ENCODE results near the gene WT1.

The WT1 gene

GRCh38 chr11:32421992-32422391 lies 13.3 kb downstream of the WT1 start:
- TF ChIP-seq TCF12 (IDR thresholded peaks at IDR 0.05; ENCODE audit: low read depth) (no peak), ZBTB7A (IDR thresholded peaks at IDR 0.05; ENCODE audit: low read depth) (no peak), EGR1 (IDR thresholded peaks at IDR 0.05) (no peak), CREB1 (IDR thresholded peaks at IDR 0.05; ENCODE audit: low read depth) (no peak), FOXM1 (IDR thresholded peaks at IDR 0.05; ENCODE audit: borderline replicate concordance, low read depth) (no peak), NFIC (IDR thresholded peaks at IDR 0.05) (no peak), CEBPB (IDR thresholded peaks at IDR 0.05) (no peak), TEAD4 (IDR thresholded peaks at IDR 0.05) (no peak), MAX (IDR thresholded peaks at IDR 0.05) (no peak), USF1 (IDR thresholded peaks at IDR 0.05) (no peak), REST (IDR thresholded peaks at IDR 0.05; ENCODE audit: low read depth) (no peak)

- TF ChIP-seq YY1 (IDR thresholded peaks at IDR 0.05; ENCODE audit: low read depth) (no peak), NFIC (IDR thresholded peaks at IDR 0.05) (no peak), TAF1 (IDR thresholded peaks at IDR 0.05; ENCODE audit: low read depth) (no peak), TCF12 (IDR thresholded peaks at IDR 0.05; ENCODE audit: low read depth) (no peak), CREB1 (IDR thresholded peaks at IDR 0.05; ENCODE audit: low read depth) (no peak), FOXM1 (IDR thresholded peaks at IDR 0.05; ENCODE audit: borderline replicate concordance, low read depth) (no peak), EGR1 (IDR thresholded peaks at IDR 0.05) (no peak)
These were observed 14.1 kb downstream of the WT1 start for GRCh38 chr11:32420937-32421901.

GRCh38 chr11:32420139-32420538 lies 15.2 kb downstream of the WT1 start:
- TF ChIP-seq EP300 (IDR thresholded peaks at IDR 0.05; ENCODE audit: borderline replicate concordance) (no peak), TAF1 (IDR thresholded peaks at IDR 0.05; ENCODE audit: low read depth) (no peak), USF1 (IDR thresholded peaks at IDR 0.05) (no peak), RAD21 (IDR thresholded peaks at IDR 0.05; ENCODE audit: low read depth) (no peak), CEBPB (IDR thresholded peaks at IDR 0.05) (no peak), FOXM1 (IDR thresholded peaks at IDR 0.05; ENCODE audit: borderline replicate concordance, low read depth) (no peak), TEAD4 (IDR thresholded peaks at IDR 0.05) (no peak), TCF12 (IDR thresholded peaks at IDR 0.05; ENCODE audit: low read depth) (no peak), ZBTB7A (IDR thresholded peaks at IDR 0.05; ENCODE audit: low read depth) (no peak)

GRCh38 chr11:32418836-32419235 lies 16.5 kb downstream of the WT1 start:
- TF ChIP-seq EGR1 (IDR thresholded peaks at IDR 0.05) = no peak
- TF ChIP-seq FOXM1 (IDR thresholded peaks at IDR 0.05; ENCODE audit: borderline replicate concordance, low read depth) = no peak
- no peak for TF ChIP-seq TAF1 (IDR thresholded peaks at IDR 0.05; ENCODE audit: low read depth)
- TF ChIP-seq REST (IDR thresholded peaks at IDR 0.05; ENCODE audit: low read depth) = no peak
- TF ChIP-seq CREB1 (IDR thresholded peaks at IDR 0.05; ENCODE audit: low read depth) = no peak
- TF ChIP-seq USF1 (IDR thresholded peaks at IDR 0.05) = no peak
- TF ChIP-seq CEBPB (IDR thresholded peaks at IDR 0.05) = no peak
- no peak for TF ChIP-seq TEAD4 (IDR thresholded peaks at IDR 0.05)
- TF ChIP-seq NFIC (IDR thresholded peaks at IDR 0.05) = no peak
- no peak for TF ChIP-seq EP300 (IDR thresholded peaks at IDR 0.05; ENCODE audit: borderline replicate concordance)
- TF ChIP-seq RAD21 (IDR thresholded peaks at IDR 0.05; ENCODE audit: low read depth) = no peak
- TF ChIP-seq MAX (IDR thresholded peaks at IDR 0.05) = no peak
- no peak for TF ChIP-seq TCF12 (IDR thresholded peaks at IDR 0.05; ENCODE audit: low read depth)
- TF ChIP-seq ZBTB7A (IDR thresholded peaks at IDR 0.05; ENCODE audit: low read depth) = no peak
- TF ChIP-seq YY1 (IDR thresholded peaks at IDR 0.05; ENCODE audit: low read depth) = no peak

- TF ChIP-seq CREB1 (IDR thresholded peaks at IDR 0.05; ENCODE audit: low read depth) (no peak), TAF1 (IDR thresholded peaks at IDR 0.05; ENCODE audit: low read depth) (no peak), TCF12 (IDR thresholded peaks at IDR 0.05; ENCODE audit: low read depth) (no peak), FOXM1 (IDR thresholded peaks at IDR 0.05; ENCODE audit: borderline replicate concordance, low read depth) (no peak), NFIC (IDR thresholded peaks at IDR 0.05) (no peak), RAD21 (IDR thresholded peaks at IDR 0.05; ENCODE audit: low read depth) (no peak), CEBPB (IDR thresholded peaks at IDR 0.05) (no peak), YY1 (IDR thresholded peaks at IDR 0.05; ENCODE audit: low read depth) (no peak), MAX (IDR thresholded peaks at IDR 0.05) (no peak)
These were observed 17.5 kb downstream of the WT1 start for GRCh38 chr11:32417806-32418205.
